Gastrocnemius medialis (tissue), 4 donors: ENCODE data around the gene SULT1A1. TPM values are rescaled to one million over a fixed set of nuclear protein-coding genes. Genes with fewer than 3 reads are reported as not detected.
"Not testable (repeated sequence)": the region's sequence is repeated elsewhere in the genome, so short reads cannot be mapped to it uniquely, and the experiment has no call there.

Source experiments
- ATAC-seq, 2 donors: fragments of 150-250 bp; one replicate each; pipeline ENCODE4 v1.9.1; 2016
- DNase-seq, 2 donors: peaks; one replicate each; pipeline ENCODE4 v3.0.0-alpha.2; 2019
- H3K27ac ChIP-seq, 4 donors: fragments of 200-600 bp; sonication (generic); 1 replicate in 1 of 4; 2 replicates in 3 of 4; pipeline ENCODE4 v1.5.1; 2016 to 2018; ENCODE audit warnings: mild to moderate bottlenecking in 2 of 4, moderate library complexity in 1 of 4
- H3K27me3 ChIP-seq, 3 donors: fragments of 200-600 bp; sonication (generic) in 2 of 3; 1 replicate in 1 of 3; 2 replicates in 2 of 3; pipeline versions ENCODE4 v1.5.1 to v1.6.0; 2016 to 2019; ENCODE audit warnings: mild to moderate bottlenecking in 1 of 3, moderate library complexity in 1 of 3
- H3K36me3 ChIP-seq, 2 donors: fragments of 200-600 bp; sonication (generic) in 1 of 2; one replicate each; pipeline ENCODE4 v1.5.1; 2017 to 2018
- H3K4me1 ChIP-seq, 2 donors: fragments of 200-600 bp; sonication (generic) in 1 of 2; one replicate each; pipeline ENCODE4 v1.5.1; 2016 to 2017; ENCODE audit warnings: mild to moderate bottlenecking in 2 of 2
- H3K4me3 ChIP-seq, 4 donors: fragments of 200-600 bp; sonication (generic) in 3 of 4; 1 replicate in 1 of 4; 2 replicates in 3 of 4; pipeline ENCODE4 v1.5.1; 2016 to 2019; ENCODE audit warnings: mild to moderate bottlenecking in 2 of 4
- H3K9me3 ChIP-seq, 3 donors: fragments of 200-600 bp; sonication (generic) in 2 of 3; 1 replicate in 1 of 3; 2 replicates in 2 of 3; pipeline ENCODE4 v1.5.1; 2016 to 2019
- POLR2A ChIP-seq, 2 donors: fragments of 450-650 bp; IDR thresholded peaks; one replicate each; pipeline ENCODE4 v1.6.1; 2017; ENCODE audit warnings: antibody characterized with exemption in 2 of 2, mild to moderate bottlenecking in 2 of 2, moderate library complexity in 2 of 2
- in situ Hi-C, 4 donors: fragments of 200-750 bp; cut with MboI; loops; one replicate each; pipeline versions ENCODE4 v1.15.0 to v1.8.0; 2017; ENCODE audit warnings: low sequenced_read_pairs in 4 of 4
- intact Hi-C: fragments of 100-400 bp; cut with DNase I; formaldehyde crosslinking; loops from one replicate; pipeline ENCODE4 v1.15.1; 2023; ENCODE audit warnings: low total_unique reads
- total RNA-seq, 4 donors: library from RNA; depleted of rRNA; stranded (reverse); fragments of >200 nt; gene quantifications; one replicate each; pipeline versions ENCODE4 v1.1.0 to v1.2.3, GENCODE V29; 2016
- TF ChIP-seq, protein P1 (sequence below), 5 experiments: fragments of 450-650 bp in 3 of 5; fragments of 200-600 bp in 2 of 5; sonication (generic) in 2 of 5; IDR thresholded peaks in 4 of 5; conservative IDR thresholded peaks in 1 of 5; 1 replicate in 4 of 5; 2 replicates in 1 of 5; pipeline ENCODE4 v1.5.1; 2016 to 2019; ENCODE audit warnings: antibody characterized with exemption in 5 of 5, mild to moderate bottlenecking in 3 of 5, moderate library complexity in 3 of 5

Gene SULT1A1
- total RNA-seq, 4 donors from 2014 or later, result 5.7 to 10.0 (median 8.2) TPM

DNA sequence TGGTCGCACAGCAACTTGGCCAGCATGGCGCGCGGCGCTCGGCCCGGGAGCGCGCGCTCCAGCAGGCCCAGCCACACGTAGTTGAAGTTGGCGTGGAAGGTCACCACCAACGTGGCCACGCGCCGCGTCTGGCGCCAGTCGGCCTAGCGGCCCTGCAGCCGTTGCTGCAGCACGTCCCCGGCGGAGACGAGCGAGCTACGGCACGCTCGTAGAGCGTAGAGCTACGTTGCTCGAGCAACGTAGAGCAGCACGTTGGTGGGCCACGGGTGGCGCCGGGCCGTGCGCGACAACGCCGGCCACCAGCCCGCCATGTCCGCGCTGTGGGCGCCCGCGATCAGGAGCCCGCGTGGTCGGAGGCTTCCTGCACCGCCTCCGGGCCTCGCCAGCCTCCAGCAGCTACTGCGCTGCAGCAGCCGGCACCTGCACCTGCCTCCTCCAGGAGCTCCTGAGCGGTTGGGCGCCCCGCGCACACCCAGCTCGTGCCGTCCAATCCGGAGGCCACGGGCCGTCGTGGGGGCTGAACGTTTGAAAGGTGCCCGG is 13.4 kb upstream of the SULT1A1 start:
- TF ChIP-seq POLR2A (IDR thresholded peaks at IDR 0.05), result no peak
- TF ChIP-seq, protein P1, sequence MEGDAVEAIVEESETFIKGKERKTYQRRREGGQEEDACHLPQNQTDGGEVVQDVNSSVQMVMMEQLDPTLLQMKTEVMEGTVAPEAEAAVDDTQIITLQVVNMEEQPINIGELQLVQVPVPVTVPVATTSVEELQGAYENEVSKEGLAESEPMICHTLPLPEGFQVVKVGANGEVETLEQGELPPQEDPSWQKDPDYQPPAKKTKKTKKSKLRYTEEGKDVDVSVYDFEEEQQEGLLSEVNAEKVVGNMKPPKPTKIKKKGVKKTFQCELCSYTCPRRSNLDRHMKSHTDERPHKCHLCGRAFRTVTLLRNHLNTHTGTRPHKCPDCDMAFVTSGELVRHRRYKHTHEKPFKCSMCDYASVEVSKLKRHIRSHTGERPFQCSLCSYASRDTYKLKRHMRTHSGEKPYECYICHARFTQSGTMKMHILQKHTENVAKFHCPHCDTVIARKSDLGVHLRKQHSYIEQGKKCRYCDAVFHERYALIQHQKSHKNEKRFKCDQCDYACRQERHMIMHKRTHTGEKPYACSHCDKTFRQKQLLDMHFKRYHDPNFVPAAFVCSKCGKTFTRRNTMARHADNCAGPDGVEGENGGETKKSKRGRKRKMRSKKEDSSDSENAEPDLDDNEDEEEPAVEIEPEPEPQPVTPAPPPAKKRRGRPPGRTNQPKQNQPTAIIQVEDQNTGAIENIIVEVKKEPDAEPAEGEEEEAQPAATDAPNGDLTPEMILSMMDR (IDR thresholded peaks at IDR 0.05 in 4 of 5, conservative IDR thresholded peaks at IDR 0.05 in 1 of 5), result no peak
- peak overlapping the region in 2 of 4 donors; percentile 14 to 26 for H3K27ac ChIP-seq
- intact Hi-C loops, result no loop called here

DNA sequence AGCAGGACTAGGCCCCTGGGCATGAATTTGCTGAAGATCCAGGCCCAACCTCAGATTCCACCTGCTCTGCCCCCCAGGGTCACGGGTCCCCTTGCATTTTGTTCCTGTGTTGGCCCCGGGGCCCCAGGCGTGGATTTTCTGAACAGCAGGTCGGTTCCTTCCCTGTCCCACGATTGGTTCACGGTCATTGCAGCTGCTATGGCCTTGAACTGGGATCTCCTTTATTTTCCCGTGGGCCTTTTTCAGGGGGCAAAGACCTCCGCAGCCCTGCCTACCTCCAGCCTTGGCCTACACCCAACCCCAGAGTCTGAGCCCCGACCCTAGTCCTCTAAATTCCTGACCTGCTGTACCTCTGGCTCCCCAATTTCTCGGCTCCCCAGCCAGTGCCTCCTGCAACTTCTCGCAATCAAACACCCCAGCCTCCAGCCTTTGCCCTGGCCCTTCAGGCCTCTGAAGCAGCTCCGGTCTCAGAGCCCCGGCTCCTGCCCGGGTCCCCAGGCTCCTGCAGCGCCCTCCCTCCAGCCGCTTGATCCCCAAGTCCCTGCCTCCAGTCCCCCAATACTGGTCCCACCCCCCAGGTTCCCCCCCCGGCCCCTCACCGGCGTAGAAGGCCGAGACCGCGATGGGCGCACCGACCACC is 12.8 kb upstream of the SULT1A1 start:
- H3K36me3 ChIP-seq, H3K27me3 ChIP-seq, intact Hi-C loops, H3K9me3 ChIP-seq, DNase-seq, H3K4me1 ChIP-seq: not testable (repeated sequence)
- H3K4me3 ChIP-seq, result peak overlapping the region; percentile 49 to 64 (median 51)
- H3K27ac ChIP-seq, result peak overlapping the region in 1 of 4 donors; percentile 14
- in situ Hi-C loops, result loop anchor here in 1 of 4 donors (25.0 kb wide), 1 partner anchor 135 kb away; the partner anchor contains the start of genes APOBR and CLN3
- peak; percentile 28 to 30 for ATAC-seq

More for the DNA sequence above, 13.4 kb upstream of the SULT1A1 start:
- DNase-seq (peak in 1 of 2 donors; percentile 27), ATAC-seq (peak; percentile 80 to 89)
- Histone ChIP-seq H3K4me1 (peaks cover 0 to 4% of the 10 kb centered on the region in 2 donors), H3K27me3 (no peaks in the 10 kb centered on the region), H3K9me3 (no peaks in the 10 kb centered on the region), H3K36me3 (no peaks in the 10 kb centered on the region), H3K4me3 (peak overlapping the region; percentile 49 to 64 (median 51))
- in situ Hi-C loops, result loop anchor here in 1 of 4 donors (25.0 kb wide), 1 partner anchor 136 kb away; the partner anchor contains the start of genes APOBR and CLN3

DNA sequence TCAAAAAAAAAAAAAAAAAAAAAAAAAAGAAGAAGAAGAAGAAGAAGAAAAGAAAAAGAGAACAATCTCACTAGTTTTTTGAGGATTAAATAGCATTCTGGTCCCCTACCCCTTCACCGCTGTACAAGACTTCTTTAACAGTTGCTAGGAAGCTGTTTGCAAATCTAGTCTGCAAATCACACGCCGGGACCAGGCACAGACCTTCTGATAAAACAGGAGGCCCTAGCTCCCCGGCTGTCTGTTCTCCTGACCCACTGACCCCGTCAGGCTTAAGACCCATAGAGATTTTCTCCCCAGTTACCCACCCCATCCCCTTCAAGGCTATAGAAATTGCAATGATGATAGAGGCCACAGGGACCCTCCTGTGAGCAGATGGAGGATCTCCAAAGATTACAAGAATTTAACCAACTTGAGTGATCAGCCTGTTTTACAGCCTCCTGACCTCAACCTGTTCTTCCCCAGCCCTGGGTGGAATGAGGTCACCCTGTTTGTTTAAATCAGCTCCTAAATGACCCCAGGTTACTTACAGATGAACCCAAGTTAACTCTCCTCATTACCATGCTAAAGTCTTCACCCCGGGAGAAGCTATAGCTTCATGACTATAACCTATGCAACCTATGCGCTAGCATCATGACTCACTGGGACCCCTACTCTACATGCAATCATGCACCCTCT is 11.8 kb upstream of the SULT1A1 start:
- in situ Hi-C loops, result loop anchor here in 1 of 4 donors (25.0 kb wide), 1 partner anchor 134 kb away; the partner anchor contains the start of genes APOBR and CLN3
- ATAC-seq, result no peak
- DNase-seq, result no peak
- intact Hi-C loops, result no loop called here
- H3K27ac ChIP-seq, result no peak overlapping the region
- H3K36me3 ChIP-seq, result no peaks in the 10 kb centered on the region
- no peaks in the 10 kb centered on the region for H3K9me3 ChIP-seq
- H3K27me3 ChIP-seq, result no peaks in the 10 kb centered on the region
- H3K4me1 ChIP-seq, result peaks cover 0 to 4% of the 10 kb centered on the region in 2 donors
- TF ChIP-seq, protein P1 (IDR thresholded peaks at IDR 0.05 in 4 of 5, conservative IDR thresholded peaks at IDR 0.05 in 1 of 5), result no peak
- no peak for TF ChIP-seq POLR2A (IDR thresholded peaks at IDR 0.05)
- no peak overlapping the region for H3K4me3 ChIP-seq

DNA sequence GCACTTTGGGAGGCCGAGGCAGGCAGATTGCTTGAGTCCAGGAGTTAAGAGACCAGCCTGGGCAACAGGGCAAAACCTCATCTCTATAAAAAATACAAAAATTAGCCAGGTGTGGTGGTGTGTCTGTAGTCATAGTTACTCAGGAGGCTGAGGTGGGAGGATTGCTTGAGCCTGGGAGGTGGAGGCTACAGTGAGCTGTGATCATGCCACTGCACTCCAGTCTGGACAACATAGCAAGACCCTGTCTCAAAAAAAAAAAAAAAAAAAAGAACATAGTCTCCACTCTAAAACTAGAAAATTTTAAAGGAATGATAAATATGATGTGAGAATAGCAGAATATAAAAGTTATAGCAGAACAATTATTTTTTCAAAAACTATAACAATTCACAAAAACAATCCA is 10.5 kb upstream of the SULT1A1 start:
- DNase-seq, H3K36me3 ChIP-seq, H3K4me1 ChIP-seq, H3K9me3 ChIP-seq, H3K27ac ChIP-seq, H3K27me3 ChIP-seq, H3K4me3 ChIP-seq, ATAC-seq, intact Hi-C loops: not testable (repeated sequence)
- in situ Hi-C loops, result loop anchor here in 1 of 4 donors (25.0 kb wide), 1 partner anchor 133 kb away; the partner anchor contains the start of genes APOBR and CLN3

DNA sequence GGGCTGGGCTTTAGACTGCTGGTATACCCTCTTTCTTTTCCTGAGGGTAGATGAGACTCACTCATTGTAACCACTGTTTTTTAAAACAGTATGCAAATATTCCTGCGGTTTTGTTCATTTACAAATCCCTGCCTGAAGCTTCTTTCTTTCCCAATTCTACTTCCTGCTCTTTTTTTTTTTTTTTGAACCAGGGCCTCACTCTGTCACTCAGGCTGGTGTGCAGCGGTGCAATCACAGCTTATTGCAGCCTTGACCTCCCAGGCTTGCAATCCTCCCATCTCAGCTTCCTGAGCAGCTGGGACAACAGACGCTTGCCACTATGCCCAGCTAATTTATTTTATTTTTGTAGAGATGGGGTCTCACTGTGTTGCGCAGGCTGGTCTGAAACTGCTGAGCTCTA is 8.0 kb upstream of the SULT1A1 start:
- no peaks in the 10 kb centered on the region for H3K36me3 ChIP-seq
- no peak for ATAC-seq

More for the DNA sequence above, 8.0 kb upstream of the SULT1A1 start:
- intact Hi-C loops, result loop anchor here (5.0 kb wide), 1 partner anchor 126 kb away; the partner anchor contains the start of genes APOBR and CLN3
- no peak overlapping the region for H3K4me3 ChIP-seq
- H3K9me3 ChIP-seq, result no peaks in the 10 kb centered on the region
- no peak overlapping the region for H3K27ac ChIP-seq
- in situ Hi-C loops, result loop anchor here in 1 of 4 donors (25.0 kb wide), 1 partner anchor 131 kb away; the partner anchor contains the start of genes APOBR and CLN3
- DNase-seq, result no peak
- no peaks in the 10 kb centered on the region for H3K27me3 ChIP-seq
- TF ChIP-seq, protein P1 (IDR thresholded peaks at IDR 0.05 in 4 of 5, conservative IDR thresholded peaks at IDR 0.05 in 1 of 5), result no peak
- TF ChIP-seq POLR2A (IDR thresholded peaks at IDR 0.05), result no peak
- H3K4me1 ChIP-seq, result peaks cover 0 to under 1% of the 10 kb centered on the region in 2 donors
